Nephron progenitor cell (in vitro differentiated cells): ENCODE results near the gene A2M.

Experiments used
- DNase-seq: peaks from one replicate; pipeline ENCODE4 v3.0.0; 2021
- H3K27ac Mint-ChIP-seq: 2 replicates; pipeline ENCODE4 v1.8.0; 2021; ENCODE audit warnings: mild to moderate bottlenecking, moderate library complexity, mixed read lengths
- H3K27me3 Mint-ChIP-seq: 2 replicates; pipeline ENCODE4 v1.8.0; 2021; ENCODE audit warnings: mild to moderate bottlenecking, low read depth, mixed read lengths; ENCODE audit not compliant: poor library complexity
- H3K36me3 Mint-ChIP-seq: 2 replicates; pipeline ENCODE4 v1.8.0; 2021; ENCODE audit warnings: low read depth, mixed read lengths
- H3K4me1 Mint-ChIP-seq: 2 replicates; pipeline ENCODE4 v1.8.0; 2021; ENCODE audit warnings: mixed read lengths
- H3K4me3 Mint-ChIP-seq: 2 replicates; pipeline ENCODE4 v1.8.0; 2021; ENCODE audit warnings: mild to moderate bottlenecking, moderate library complexity, mixed read lengths
- H3K9me3 Mint-ChIP-seq: 2 replicates; pipeline ENCODE4 v1.8.0; 2021; ENCODE audit warnings: mild to moderate bottlenecking, moderate library complexity, mixed read lengths
- CTCF ChIP-seq: fragments of 200-600 bp; sonication (generic); IDR thresholded peaks from 2 replicates; pipeline ENCODE4 v1.5.0; 2021; ENCODE audit warnings: antibody characterized with exemption

Gene A2M

GRCh38 chr12:9034095-9034494 is 81.6 kb downstream of the A2M start:
- peaks cover 5% of the 10 kb centered on the region for H3K9me3 Mint-ChIP-seq
- no peak for DNase-seq
- H3K4me3 Mint-ChIP-seq: no peak overlapping the region
- TF ChIP-seq CTCF: no peak
- peaks cover 8% of the 10 kb centered on the region for H3K27me3 Mint-ChIP-seq
- peaks cover 4% of the 10 kb centered on the region for H3K4me1 Mint-ChIP-seq
- H3K36me3 Mint-ChIP-seq: peaks cover 7% of the 10 kb centered on the region
- no peak overlapping the region for H3K27ac Mint-ChIP-seq

GRCh38 chr12:9033265-9033887 is 82.3 kb downstream of the A2M start:
- Mint-ChIP-seq H3K27me3 (peaks cover 7% of the 10 kb centered on the region), H3K4me3 (no peak overlapping the region), H3K9me3 (peaks cover 5% of the 10 kb centered on the region), H3K36me3 (peaks cover 11% of the 10 kb centered on the region), H3K27ac (no peak overlapping the region), H3K4me1 (peaks cover 4% of the 10 kb centered on the region)
- no peak for DNase-seq
- no peak for TF ChIP-seq CTCF

GRCh38 chr12:9032202-9032964 is 83.3 kb downstream of the A2M start:
- H3K4me1 Mint-ChIP-seq: peaks cover 4% of the 10 kb centered on the region
- peaks cover 5% of the 10 kb centered on the region for H3K9me3 Mint-ChIP-seq
- TF ChIP-seq CTCF: no peak
- H3K4me3 Mint-ChIP-seq: no peak overlapping the region
- no peak overlapping the region for H3K27ac Mint-ChIP-seq
- DNase-seq: no peak
- H3K36me3 Mint-ChIP-seq: peaks cover 11% of the 10 kb centered on the region
- no peaks in the 10 kb centered on the region for H3K27me3 Mint-ChIP-seq

- peaks cover 4% of the 10 kb centered on the region for H3K4me1 Mint-ChIP-seq
- peaks cover 11% of the 10 kb centered on the region for H3K36me3 Mint-ChIP-seq
- TF ChIP-seq CTCF: no peak
- H3K9me3 Mint-ChIP-seq: peaks cover 5% of the 10 kb centered on the region
- DNase-seq: no peak
- H3K4me3 Mint-ChIP-seq: no peak overlapping the region
- H3K27ac Mint-ChIP-seq: no peak overlapping the region
- H3K27me3 Mint-ChIP-seq: no peaks in the 10 kb centered on the region
These were observed 84.9 kb downstream of the A2M start for GRCh38 chr12:9030776-9031175.

- H3K36me3 Mint-ChIP-seq: peaks cover 4% of the 10 kb centered on the region
- H3K27me3 Mint-ChIP-seq: no peaks in the 10 kb centered on the region
- TF ChIP-seq CTCF: no peak
- no peaks in the 10 kb centered on the region for H3K9me3 Mint-ChIP-seq
- peak overlapping the region; percentile 72 for H3K27ac Mint-ChIP-seq
- H3K4me3 Mint-ChIP-seq: no peak overlapping the region
- peaks cover 4% of the 10 kb centered on the region for H3K4me1 Mint-ChIP-seq
- no peak for DNase-seq
These were observed 88.3 kb downstream of the A2M start for GRCh38 chr12:9027161-9028059.
